ENCODE data around the gene ANTXRL.
"Not testable (repeated sequence)": the region's sequence is repeated elsewhere in the genome, so short reads cannot be mapped to it uniquely, and the experiment has no call there.

The ANTXRL gene

GRCh38 chr10:46375406-46375805 is 88.6 kb downstream of the ANTXRL start, which contains the start of gene ANXA8L1:
ANXA8L1 (plus strand) TSS chr10:46375776; CDS start chr10:46375852, 76 bp downstream.
- not testable (repeated sequence) for DNase-seq

GRCh38 chr10:46377022-46377421 is 90.2 kb downstream of the ANTXRL start:
- DNase-seq = not testable (repeated sequence)

GRCh38 chr10:46377651-46378050 is 90.9 kb downstream of the ANTXRL start:
- not testable (repeated sequence) for DNase-seq

- DNase-seq = not testable (repeated sequence)
Measured at GRCh38 chr10:46378108-46378507, 91.3 kb downstream of the ANTXRL start.

GRCh38 chr10:46379233-46379848 is 92.5 kb downstream of the ANTXRL start:
- DNase-seq = not testable (repeated sequence)

Measured in NCI-H524 (cell line).